B cell (primary cell): ENCODE data around the gene CDH13. TPM values are rescaled to one million over a fixed set of nuclear protein-coding genes. Genes with fewer than 3 reads are reported as not detected.

ENCODE experiments used
- ATAC-seq: fragments of 200-7000 bp; cut with Tn5 transposase; one replicate; pipeline ENCODE4 v1.10.0; 2021; ENCODE audit warnings: low read depth, mild to moderate bottlenecking, moderate number of reproducible peaks, moderate library complexity
- CTCF ChIA-PET: fragments of 350-600 bp; sonication (Branson Sonifier 250); formaldehyde crosslinking; loops from one replicate; lab custom pipeline; 2021; ENCODE audit warnings: antibody characterized with exemption, inconsistent platforms; lab: Charles Lee
- POLR2A ChIA-PET: fragments of 350-600 bp; sonication (Branson Sonifier 250); formaldehyde crosslinking; loops from one replicate; lab custom pipeline; 2021; ENCODE audit warnings: antibody characterized with exemption; lab: Charles Lee
- DNase-seq: peaks from one replicate; pipeline ENCODE4 v3.0.0; 2013
- H2AFZ ChIP-seq: 2 replicates; pipeline ENCODE4 v1.6.1; 2012; ENCODE audit warnings: mild to moderate bottlenecking, low read depth, low read length; ENCODE audit not compliant: insufficient read depth, poor library complexity, severe bottlenecking
- H3K27ac ChIP-seq, 2 donors: 1 replicate in 1 of 2; 2 replicates in 1 of 2; pipeline ENCODE4 v1.5.1; 2012 to 2013; ENCODE audit warnings: low read length in 2 of 2, mild to moderate bottlenecking in 2 of 2, moderate library complexity in 1 of 2
- H3K27me3 ChIP-seq, 4 experiments: fragments of 200-600 bp in 1 of 4; sonication (generic) in 1 of 4; replicated peaks in 1 of 4; 1 replicate in 2 of 4; 2 replicates in 2 of 4; pipeline versions ENCODE4 v1.6.1 to v1.7.0; 2013 to 2016; ENCODE audit warnings: low read length in 3 of 4, mild to moderate bottlenecking in 2 of 4, mixed read lengths in 1 of 4, moderate library complexity in 1 of 4; ENCODE audit not compliant: insufficient read depth in 4 of 4, control insufficient read depth in 3 of 4; ENCODE audit errors: control extremely low read depth in 1 of 4
- H3K36me3 ChIP-seq, 2 experiments: replicated peaks in 1 of 2; 1 replicate in 1 of 2; 2 replicates in 1 of 2; pipeline versions ENCODE4 v1.6.1 to v1.7.1; 2013; ENCODE audit warnings: low read length in 1 of 2; ENCODE audit not compliant: insufficient read depth in 2 of 2, control insufficient read depth in 1 of 2; ENCODE audit errors: control extremely low read depth in 1 of 2, extremely low read depth in 1 of 2
- H3K4me1 ChIP-seq, 2 donors: fragments of 200-600 bp in 1 of 2; sonication (generic) in 1 of 2; 1 replicate in 1 of 2; 2 replicates in 1 of 2; pipeline versions ENCODE4 v1.5.1 to v1.6.1; 2013 to 2017; ENCODE audit warnings: low read length in 2 of 2; ENCODE audit not compliant: control insufficient read depth in 2 of 2, insufficient read depth in 2 of 2
- H3K4me2 ChIP-seq: replicated peaks from 2 replicates; pipeline ENCODE3; 2012; ENCODE audit warnings: mild to moderate bottlenecking, low read depth, low read length; ENCODE audit not compliant: poor library complexity, severe bottlenecking
- H3K4me3 ChIP-seq, 5 experiments: fragments of 200-600 bp in 1 of 5; sonication (generic) in 1 of 5; 1 replicate in 3 of 5; 2 replicates in 2 of 5; pipeline versions ENCODE4 v1.5.1 to v1.7.0; 2011 to 2016; ENCODE audit warnings: low read length in 4 of 5, mild to moderate bottlenecking in 4 of 5, low read depth in 2 of 5, control low read depth in 1 of 5, moderate library complexity in 1 of 5; ENCODE audit not compliant: insufficient read depth in 1 of 5; ENCODE audit errors: control extremely low read depth in 1 of 5, extremely low read depth in 1 of 5
- H3K79me2 ChIP-seq: fragments of 200-600 bp; sonication (generic); one replicate; pipeline ENCODE4 v1.6.0; 2016; ENCODE audit warnings: low read length; ENCODE audit not compliant: control insufficient read depth, insufficient read depth
- H3K9ac ChIP-seq: fragments of 200-600 bp; sonication (generic); 2 replicates; pipeline ENCODE4 v1.6.1; 2017; ENCODE audit warnings: mild to moderate bottlenecking, low read length, moderate library complexity
- H3K9me3 ChIP-seq, 3 donors: one replicate each; pipeline versions ENCODE4 v1.6.1 to v1.7.1; 2013; ENCODE audit warnings: low read length in 2 of 3; ENCODE audit not compliant: control insufficient read depth in 2 of 3, insufficient read depth in 1 of 3; ENCODE audit errors: control extremely low read depth in 1 of 3
- H4K20me1 ChIP-seq: 2 replicates; pipeline ENCODE4 v1.6.0; 2012; ENCODE audit warnings: mild to moderate bottlenecking, low read length; ENCODE audit not compliant: insufficient read depth, control insufficient read depth, poor library complexity, severe bottlenecking
- H3K27ac Mint-ChIP-seq: one replicate; pipeline ENCODE4 v1.8.0; 2021; ENCODE audit warnings: mixed read lengths
- H3K27me3 Mint-ChIP-seq: one replicate; pipeline ENCODE4 v1.8.0; 2021; ENCODE audit warnings: mixed read lengths
- H3K4me1 Mint-ChIP-seq: one replicate; pipeline ENCODE4 v1.8.0; 2021; ENCODE audit warnings: mixed read lengths
- H3K4me3 Mint-ChIP-seq: one replicate; pipeline ENCODE4 v1.8.0; 2021; ENCODE audit warnings: mixed read lengths
- H3K9me3 Mint-ChIP-seq: one replicate; pipeline ENCODE4 v1.8.0; 2022; ENCODE audit warnings: mixed read lengths; ENCODE audit not compliant: insufficient read depth
- EZH2 ChIP-seq: IDR thresholded peaks from 2 replicates; pipeline ENCODE4 v1.6.1; 2012; ENCODE audit warnings: borderline replicate concordance, low read depth, mild to moderate bottlenecking, moderate library complexity, low read length; ENCODE audit not compliant: insufficient read depth, poor library complexity, severe bottlenecking
- WGBS: methylation state at CpG from one replicate; pipeline ENCODE4 v1.1.5; 2013; ENCODE audit warnings: missing lambda C conversion rate; ENCODE audit not compliant: insufficient coverage; 5-methylcytosine and 5-hydroxymethylcytosine counted together
- intact Hi-C: fragments of 100-400 bp; cut with micrococcal nuclease; formaldehyde crosslinking; loops from one replicate; pipeline ENCODE4 v1.10.0; 2022
- polyA plus RNA-seq: library from polyadenylated mRNA; depleted of rRNA; stranded (reverse); fragments of >200 nt; gene quantifications from 2 replicates; pipeline ENCODE4 v1.2.3, GENCODE V29; 2012
- total RNA-seq, 2 donors: library from RNA; stranded (reverse); fragments of 120-200 nt in 1 of 2; gene quantifications; 1 replicate in 1 of 2; 2 replicates in 1 of 2; pipeline versions ENCODE4 v1.2.3 to v1.2.4, GENCODE V29; 2013 to 2022
- TF ChIP-seq, protein P1 (sequence below): fragments of 200-600 bp; IDR thresholded peaks from one replicate; pipeline ENCODE4 v1.8.0; 2022; ENCODE audit warnings: antibody characterized with exemption, mild to moderate bottlenecking

Gene CDH13
- total and polyA plus RNA-seq, 2 donors (not counting 1 experiment from before 2014, with no cell fraction given) = not detected

DNA sequence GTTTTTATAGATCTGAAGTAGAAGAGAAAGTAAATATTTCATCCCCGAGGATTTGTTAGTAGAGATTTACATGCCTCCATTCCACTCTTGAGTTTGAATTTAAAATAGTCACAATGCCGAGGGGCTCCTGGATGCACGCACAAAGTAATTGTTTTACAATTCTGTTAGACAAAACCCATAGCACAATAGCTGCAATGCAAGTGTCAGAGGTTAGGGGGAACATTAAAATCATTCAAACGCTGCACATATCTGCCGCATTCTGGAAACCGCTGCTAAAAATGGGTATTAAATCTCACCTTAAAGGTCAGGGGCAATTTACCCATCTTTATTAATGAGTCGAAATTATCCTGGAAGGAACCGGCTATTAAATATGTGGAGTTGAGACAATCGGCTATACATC lies 652.5 kb downstream of the CDH13 start:
- Histone ChIP-seq H3K27me3 (no peaks in the 10 kb centered on the region), H3K4me1 (no peaks in the 10 kb centered on the region), H4K20me1 (no peaks in the 10 kb centered on the region), H3K9ac (no peak overlapping the region), H2AFZ (no peak overlapping the region), H3K36me3 (no peaks in the 10 kb centered on the region), H3K79me2 (no peaks in the 10 kb centered on the region), H3K4me3 (no peak overlapping the region), H3K4me2 (no peak overlapping the region), H3K9me3 (no peaks in the 10 kb centered on the region), H3K27ac (no peak overlapping the region)
- ChIA-PET POLR2A (no interaction called here), CTCF (no interaction called here)
- Mint-ChIP-seq H3K4me3 (no peak overlapping the region), H3K27ac (no peak overlapping the region), H3K9me3 (no peaks in the 10 kb centered on the region), H3K27me3 (peaks cover 8% of the 10 kb centered on the region), H3K4me1 (no peaks in the 10 kb centered on the region)
- no peak for DNase-seq
- no CpG with 5 or more reads among the region's 9 CpGs for WGBS
- intact Hi-C loops = no loop called here
- no peak for TF ChIP-seq EZH2
- TF ChIP-seq, protein P1, sequence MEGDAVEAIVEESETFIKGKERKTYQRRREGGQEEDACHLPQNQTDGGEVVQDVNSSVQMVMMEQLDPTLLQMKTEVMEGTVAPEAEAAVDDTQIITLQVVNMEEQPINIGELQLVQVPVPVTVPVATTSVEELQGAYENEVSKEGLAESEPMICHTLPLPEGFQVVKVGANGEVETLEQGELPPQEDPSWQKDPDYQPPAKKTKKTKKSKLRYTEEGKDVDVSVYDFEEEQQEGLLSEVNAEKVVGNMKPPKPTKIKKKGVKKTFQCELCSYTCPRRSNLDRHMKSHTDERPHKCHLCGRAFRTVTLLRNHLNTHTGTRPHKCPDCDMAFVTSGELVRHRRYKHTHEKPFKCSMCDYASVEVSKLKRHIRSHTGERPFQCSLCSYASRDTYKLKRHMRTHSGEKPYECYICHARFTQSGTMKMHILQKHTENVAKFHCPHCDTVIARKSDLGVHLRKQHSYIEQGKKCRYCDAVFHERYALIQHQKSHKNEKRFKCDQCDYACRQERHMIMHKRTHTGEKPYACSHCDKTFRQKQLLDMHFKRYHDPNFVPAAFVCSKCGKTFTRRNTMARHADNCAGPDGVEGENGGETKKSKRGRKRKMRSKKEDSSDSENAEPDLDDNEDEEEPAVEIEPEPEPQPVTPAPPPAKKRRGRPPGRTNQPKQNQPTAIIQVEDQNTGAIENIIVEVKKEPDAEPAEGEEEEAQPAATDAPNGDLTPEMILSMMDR = no peak
- no peak for ATAC-seq

GRCh38 chr16:83285921-83286320 lies 659.2 kb downstream of the CDH13 start:
- H3K4me1 Mint-ChIP-seq = no peaks in the 10 kb centered on the region
- Histone ChIP-seq H3K4me2 (no peak overlapping the region), H3K9ac (no peak overlapping the region), H3K36me3 (no peaks in the 10 kb centered on the region), H2AFZ (no peak overlapping the region), H4K20me1 (no peaks in the 10 kb centered on the region), H3K27me3 (no peaks in the 10 kb centered on the region), H3K4me1 (no peaks in the 10 kb centered on the region), H3K79me2 (no peaks in the 10 kb centered on the region), H3K9me3 (no peaks in the 10 kb centered on the region), H3K4me3 (no peak overlapping the region), H3K27ac (no peak overlapping the region)
- 85% methylated on average over 6 of the region's 6 CpGs for WGBS
- POLR2A ChIA-PET = no interaction called here
- no peak overlapping the region for H3K4me3 Mint-ChIP-seq
- no peaks in the 10 kb centered on the region for H3K27me3 Mint-ChIP-seq
- ATAC-seq (no peak), DNase-seq (no peak)
- TF ChIP-seq, protein P1 = no peak
- no peak overlapping the region for H3K27ac Mint-ChIP-seq
- CTCF ChIA-PET = no interaction called here
- intact Hi-C loops = no loop called here
- H3K9me3 Mint-ChIP-seq = no peaks in the 10 kb centered on the region
